GM18868 (cell line): ENCODE data around the gene SGCA.

ENCODE experiments used
- ATAC-seq: cut with Tn5 transposase; IDR thresholded peaks from one replicate; pipeline ENCODE4 v1.9.1; 2021; ENCODE audit warnings: mild to moderate bottlenecking, moderate library complexity; ENCODE audit not compliant: unreplicated experiment

The SGCA gene

DNA sequence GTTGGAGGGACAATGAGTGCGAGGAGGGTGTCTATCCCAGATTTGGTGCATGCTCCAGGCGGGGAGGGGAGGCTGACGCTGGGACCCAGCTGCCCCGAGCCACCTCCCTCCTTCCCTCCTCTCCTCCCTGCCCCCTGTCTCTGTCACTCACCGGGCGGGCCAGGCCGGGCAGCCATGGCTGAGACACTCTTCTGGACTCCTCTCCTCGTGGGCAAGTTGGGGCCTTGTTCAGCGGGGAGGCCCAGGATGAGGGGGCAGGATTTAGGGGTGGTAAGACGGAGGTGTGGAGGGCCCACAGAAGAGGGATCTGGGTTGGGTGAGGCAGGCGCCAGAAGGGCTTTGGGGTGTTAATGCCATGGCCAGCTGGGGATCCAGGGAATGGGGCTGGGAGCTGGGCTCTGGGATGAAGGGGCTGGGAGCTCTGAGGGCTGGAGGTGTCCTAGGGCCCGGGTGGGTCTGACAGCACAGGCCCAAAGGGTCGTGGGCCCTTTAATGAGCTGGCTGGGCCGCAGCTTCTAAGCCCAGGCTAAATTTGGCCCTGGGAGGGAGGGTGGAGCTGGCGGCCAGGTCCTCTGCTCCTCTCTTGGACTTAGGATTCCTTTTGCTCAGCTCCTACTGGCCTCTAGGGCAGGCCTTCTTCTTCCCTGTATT lies at the start of gene SGCA:
TSS of gene SGCA (plus strand) at position 139 of the 651 bp plus-strand sequence. CDS start at position 175, 36 bp downstream.
- no peak for ATAC-seq

- ATAC-seq, result peak; percentile 45
These were observed 48.4 kb upstream of the SGCA start for GRCh38 chr17:50117202-50118051.

DNA sequence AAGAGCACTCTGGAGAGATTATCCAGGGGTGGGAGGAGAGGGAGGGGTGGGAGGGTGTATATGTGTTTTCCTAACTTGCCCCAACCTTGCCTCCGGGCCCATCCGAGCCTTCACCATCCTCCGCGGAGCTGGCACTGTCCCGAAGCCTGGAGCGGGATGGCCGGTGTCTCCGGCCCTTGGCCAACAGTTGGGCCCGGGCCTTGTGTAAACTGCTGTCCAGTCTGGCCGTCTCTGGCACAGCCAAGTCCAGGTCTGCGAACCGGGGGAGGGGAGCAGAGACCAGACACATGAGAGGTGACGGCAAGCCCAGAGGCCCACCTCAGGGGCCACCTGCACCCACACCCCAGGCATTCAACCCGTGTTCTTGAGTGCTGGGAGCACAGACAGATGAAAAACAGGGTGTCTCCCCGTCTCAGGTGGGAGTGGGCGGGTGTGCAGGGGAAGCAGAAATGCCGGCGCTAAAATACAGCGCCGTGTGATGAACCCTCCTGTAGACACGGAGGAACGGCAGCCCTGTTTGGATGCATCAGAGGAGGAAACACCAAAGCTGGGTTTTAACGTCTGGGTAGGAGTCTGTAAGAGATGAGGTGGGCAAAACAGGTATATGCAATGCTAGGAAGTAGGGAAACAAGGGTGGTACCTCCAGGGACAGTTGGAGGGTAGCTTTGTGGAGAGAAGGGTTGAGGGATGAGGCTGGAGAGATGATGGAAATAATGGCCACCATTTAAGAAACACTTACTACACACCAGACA lies 47.6 kb upstream of the SGCA start:
- no peak for ATAC-seq

DNA sequence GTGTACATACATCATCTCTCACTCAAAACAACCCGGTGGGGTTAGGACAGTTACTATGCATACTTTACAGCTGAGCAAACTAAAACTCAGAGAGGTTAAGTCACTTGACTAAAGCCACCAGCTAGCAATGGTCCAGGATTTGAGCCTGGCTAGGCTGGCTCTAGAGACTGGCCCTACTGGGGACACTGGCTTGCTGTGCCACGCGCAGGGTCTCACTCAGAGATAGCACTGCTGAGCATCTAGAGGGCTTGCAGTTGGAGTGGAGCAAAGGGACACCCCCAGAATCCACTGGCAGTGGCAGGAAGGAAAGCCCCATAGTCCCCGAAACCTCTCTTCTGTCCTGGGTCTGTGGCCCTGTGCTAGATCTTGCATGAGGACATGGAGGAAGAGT lies 47.0 kb upstream of the SGCA start:
- ATAC-seq, result no peak

GRCh38 chr17:50120475-50121253 lies 45.1 kb upstream of the SGCA start:
- ATAC-seq, result no peak

GRCh38 chr17:50122945-50123344 lies 42.9 kb upstream of the SGCA start:
- ATAC-seq, result no peak

DNA sequence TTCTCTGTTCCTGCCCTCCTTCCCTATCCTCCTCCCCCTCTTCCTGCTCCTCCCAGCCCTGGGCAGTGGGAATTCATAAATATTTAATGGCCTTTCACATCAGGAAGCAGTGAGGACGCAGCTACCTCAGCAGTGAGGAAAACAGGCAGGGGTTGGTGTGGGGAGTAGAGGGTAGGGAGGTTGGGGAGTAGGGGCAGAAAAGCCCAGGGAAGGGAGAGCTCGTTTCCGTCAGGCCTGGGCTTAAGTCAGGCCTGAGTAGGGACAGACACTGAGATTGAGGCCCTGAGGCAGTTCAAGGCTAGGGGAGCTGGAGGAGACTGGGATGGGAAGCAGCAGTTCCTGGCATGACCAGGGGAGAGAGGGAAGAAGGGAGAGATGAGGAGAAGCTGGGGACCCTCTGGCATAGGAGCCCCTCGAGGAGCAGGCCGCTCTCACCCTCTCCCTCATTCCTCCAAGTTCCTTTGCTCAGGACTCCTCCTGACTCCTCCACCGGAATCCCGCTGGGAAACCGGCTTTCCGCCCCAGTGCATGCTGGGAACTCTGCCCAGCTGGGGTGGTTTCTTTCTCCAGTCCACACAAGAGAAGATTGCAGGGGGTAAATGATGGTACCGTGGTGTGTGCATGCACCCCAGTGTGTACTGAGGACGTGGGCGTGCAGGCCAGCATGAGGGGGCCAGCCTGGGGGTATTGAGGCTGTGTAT lies 42.0 kb upstream of the SGCA start:
- ATAC-seq, result no peak

DNA sequence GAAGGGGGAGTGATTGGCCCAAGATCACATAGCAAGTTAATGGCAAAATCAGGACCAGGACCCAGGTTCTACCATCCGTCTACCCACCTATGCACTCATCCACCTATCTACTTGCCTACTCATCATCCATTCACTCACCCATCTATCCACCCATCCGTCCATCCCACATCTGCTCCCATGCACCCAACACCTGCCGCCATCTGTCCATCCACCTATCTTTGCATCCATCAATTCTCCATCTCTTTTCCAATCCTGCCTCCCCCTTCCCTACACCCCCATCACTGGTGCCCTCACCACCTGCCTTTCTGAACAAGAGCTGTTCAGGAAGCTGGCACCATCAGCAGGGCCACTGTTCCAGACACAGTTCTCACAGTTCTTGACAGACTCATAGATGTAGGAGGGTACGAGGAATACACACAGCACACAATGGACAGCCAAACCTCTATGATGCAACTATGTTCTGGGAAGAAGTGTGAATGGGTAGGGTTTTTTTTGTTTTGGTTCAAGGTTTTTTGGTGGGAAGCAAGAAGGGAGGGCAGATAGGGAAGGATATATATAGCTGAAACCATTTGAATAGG lies 40.3 kb upstream of the SGCA start:
- no peak for ATAC-seq

DNA sequence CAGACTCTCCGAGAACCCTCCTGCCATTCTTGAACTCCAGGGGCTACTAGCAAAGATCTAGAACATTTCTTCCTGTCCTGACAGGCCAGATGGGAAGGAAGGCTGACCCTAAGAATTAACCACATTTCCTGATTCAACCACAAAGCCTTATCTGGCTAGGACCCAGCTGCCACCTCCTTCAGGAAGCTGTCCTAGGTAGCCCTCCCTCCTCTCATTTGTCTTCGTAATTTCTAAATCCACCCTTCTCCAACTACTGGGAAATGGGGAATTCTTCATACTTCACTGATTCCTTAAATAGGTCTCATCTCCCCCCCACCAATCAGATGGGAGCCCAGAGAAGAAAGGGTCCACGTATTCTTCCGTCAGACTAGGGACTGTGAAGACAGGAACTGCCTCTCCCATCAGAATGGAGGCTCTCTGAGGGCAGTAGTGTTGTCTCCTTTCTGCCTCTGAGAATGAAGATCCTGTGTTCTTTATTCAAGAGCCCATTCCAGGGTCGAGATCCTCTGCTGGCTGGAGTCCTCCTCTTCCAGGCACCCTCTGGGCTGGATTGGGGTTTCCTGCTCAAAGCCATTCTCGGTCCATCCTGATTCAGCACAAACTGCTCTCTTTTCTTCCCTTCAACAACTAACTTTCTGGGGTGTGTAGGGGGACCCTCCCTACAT lies 38.0 kb upstream of the SGCA start:
- ATAC-seq, result no peak

DNA sequence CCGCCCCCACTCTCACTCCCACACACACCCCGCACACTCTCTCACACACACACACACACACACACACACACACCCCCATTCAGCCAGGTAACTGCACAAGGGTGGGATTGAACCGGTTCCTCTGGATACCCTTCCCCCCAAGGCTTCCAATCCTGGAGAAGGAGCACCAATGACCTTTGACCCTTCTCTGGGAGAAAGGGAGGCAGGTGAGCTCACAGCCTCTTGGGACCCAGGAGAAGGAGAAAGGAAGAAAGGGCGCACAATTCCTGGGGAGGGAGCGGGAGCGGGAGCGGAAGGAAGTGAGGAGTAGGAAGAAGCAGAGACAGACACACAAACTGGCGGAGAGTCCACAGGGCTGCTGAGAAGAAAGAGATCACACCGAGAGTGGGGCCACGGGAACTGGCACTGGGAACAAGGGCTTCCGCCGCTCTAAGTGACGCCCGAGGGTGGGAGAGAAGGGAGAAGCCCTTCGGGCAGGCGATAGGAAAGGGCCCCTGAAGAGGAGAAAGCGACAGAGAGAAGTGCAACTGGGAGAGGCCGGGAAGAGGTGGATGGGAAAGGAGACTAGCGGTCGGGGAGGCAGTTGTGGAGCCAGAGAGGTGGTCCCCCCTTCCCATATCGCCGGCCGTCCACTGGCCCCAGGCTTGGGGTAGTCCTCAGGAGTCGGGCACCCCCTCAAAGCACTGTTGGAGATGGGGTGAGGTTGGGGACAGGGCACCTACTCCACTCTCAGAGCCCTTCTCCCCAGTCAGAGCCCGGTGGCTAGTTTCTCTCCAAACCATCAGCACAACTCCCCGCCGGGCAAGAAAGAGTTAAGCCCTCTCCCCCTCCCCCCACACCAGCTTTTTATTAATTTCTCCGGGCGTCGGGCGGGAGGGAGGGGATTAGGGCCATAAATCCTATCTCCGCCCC lies 37.1 kb upstream of the SGCA start:
- no peak for ATAC-seq

DNA sequence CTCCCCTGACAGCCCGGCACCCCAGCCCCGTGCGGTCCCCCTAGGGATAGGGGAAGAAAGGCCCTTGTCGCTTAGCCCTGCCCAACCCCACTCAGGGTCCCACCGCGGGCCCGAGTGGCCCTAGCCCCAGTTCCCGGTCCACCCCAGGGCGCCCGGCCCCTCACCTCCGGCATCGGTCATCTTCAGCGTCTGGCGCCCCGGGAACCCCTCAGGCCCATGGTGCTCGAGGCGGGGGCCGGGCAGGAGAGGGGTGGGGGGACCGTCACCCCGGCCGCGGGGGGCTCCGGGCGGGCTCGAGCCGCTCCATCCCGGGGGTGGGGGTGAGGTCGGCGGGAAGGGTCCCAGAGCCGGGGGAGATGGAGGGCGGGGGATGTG lies 36.5 kb upstream of the SGCA start:
- ATAC-seq, result no peak

DNA sequence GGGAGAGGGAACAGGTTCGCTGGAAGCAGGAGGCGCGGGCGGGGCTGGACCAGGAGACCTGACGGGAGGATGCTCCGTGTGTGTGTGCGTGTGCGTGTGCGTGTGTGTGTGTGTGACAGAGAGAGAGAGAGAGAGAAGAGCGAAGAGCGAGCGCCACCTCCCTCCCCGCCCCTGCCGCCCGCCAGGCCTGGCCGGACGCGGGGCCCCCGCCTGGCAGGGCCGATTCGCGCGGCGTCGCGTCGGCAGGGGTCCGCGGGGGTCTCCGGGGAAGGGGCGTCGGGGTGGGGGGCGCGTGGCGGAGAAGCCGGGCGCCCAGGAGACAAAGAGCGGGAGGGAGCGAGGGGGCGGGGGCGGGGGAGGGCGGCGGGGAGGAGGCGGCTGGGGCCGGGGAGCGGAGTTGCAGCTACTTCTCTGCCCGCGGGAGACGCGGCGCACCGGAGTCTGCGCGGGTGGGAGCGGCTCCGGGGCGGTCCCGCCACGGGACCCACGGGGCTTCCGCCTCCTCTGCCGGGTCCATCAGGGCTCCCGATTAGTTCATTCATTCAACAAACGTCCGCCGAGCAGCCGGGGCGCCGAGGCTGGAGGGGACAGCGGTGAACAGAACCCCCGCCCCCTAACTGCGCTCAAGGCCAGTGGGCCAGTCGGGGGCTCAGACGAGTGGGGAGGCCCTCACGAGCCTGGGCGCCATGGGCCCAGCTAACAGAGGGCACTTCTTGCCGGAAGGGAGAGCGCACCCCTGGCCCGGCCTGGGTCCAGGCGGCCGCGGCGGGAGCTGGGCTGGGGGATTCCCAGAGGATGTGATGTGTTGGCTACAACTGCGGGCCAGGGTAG lies 35.9 kb upstream of the SGCA start, which contains the start of gene SAMD14:
TSS of gene SAMD14 (minus strand) at position 433 of the 831 bp plus-strand sequence. CDS start 5,201 bp downstream, outside the sequence.
- no peak for ATAC-seq

GRCh38 chr17:50130559-50131305 lies 35.1 kb upstream of the SGCA start:
- no peak for ATAC-seq

GRCh38 chr17:50132104-50132794 lies 33.6 kb upstream of the SGCA start:
- ATAC-seq, result no peak

GRCh38 chr17:50133028-50133768 lies 32.6 kb upstream of the SGCA start:
- no peak for ATAC-seq

GRCh38 chr17:50133769-50134099 lies 32.1 kb upstream of the SGCA start:
- ATAC-seq, result no peak
